Peyer's patch (tissue), 4 donors: ENCODE measurements around the gene OCRL. TPM values are rescaled to one million over a fixed set of nuclear protein-coding genes. Genes with fewer than 3 reads are reported as not detected.

Experiments used
- DNase-seq, 3 donors: peaks; one replicate each; pipeline ENCODE4 v3.0.0-alpha.2; 2017 to 2019
- H3K27ac ChIP-seq, 4 donors: fragments of 200-600 bp; sonication (generic); one replicate each; pipeline ENCODE4 v1.5.1; 2016 to 2019
- H3K27me3 ChIP-seq, 2 donors: fragments of 200-600 bp; sonication (generic); one replicate each; pipeline ENCODE4 v1.5.1; 2019
- H3K36me3 ChIP-seq, 3 donors: fragments of 200-600 bp; sonication (generic); one replicate each; pipeline ENCODE4 v1.5.1; 2016 to 2019
- H3K4me1 ChIP-seq, 4 donors: fragments of 200-600 bp; sonication (generic); one replicate each; pipeline ENCODE4 v1.5.1; 2016 to 2019
- H3K4me3 ChIP-seq, 4 donors: fragments of 200-600 bp; sonication (generic); 1 replicate in 3 of 4; 2 replicates in 1 of 4; pipeline ENCODE4 v1.5.1; 2016 to 2019; ENCODE audit warnings: mild to moderate bottlenecking in 1 of 4
- H3K9me3 ChIP-seq, 4 donors: fragments of 200-600 bp; sonication (generic); one replicate each; pipeline ENCODE4 v1.5.1; 2016 to 2019; ENCODE audit warnings: mild to moderate bottlenecking in 1 of 4
- POLR2A ChIP-seq, 2 donors: fragments of 450-650 bp; IDR thresholded peaks; one replicate each; pipeline ENCODE4 v1.5.1; 2017; ENCODE audit warnings: antibody characterized with exemption in 2 of 2, mild to moderate bottlenecking in 2 of 2, moderate library complexity in 2 of 2
- total RNA-seq, 4 donors: library from RNA; depleted of rRNA; stranded (reverse); fragments of >200 nt; gene quantifications; one replicate each; pipeline ENCODE4 v1.1.0, GENCODE V29; 2016
- TF ChIP-seq, protein P1 (sequence below), 6 experiments: fragments of 450-650 bp in 4 of 6; fragments of 200-600 bp in 2 of 6; sonication (generic) in 1 of 6; IDR thresholded peaks; one replicate each; pipeline ENCODE4 v1.5.1; 2017 to 2019; ENCODE audit warnings: antibody characterized with exemption in 6 of 6, mild to moderate bottlenecking in 3 of 6, moderate library complexity in 1 of 6

The OCRL gene
- total RNA-seq, 4 donors from 2014 or later = 19.4 to 33.2 (median 24.5) TPM

GRCh38 chrX:129618997-129619396, 78.9 kb downstream of the OCRL start:
- Histone ChIP-seq H3K4me3 (no peak overlapping the region), H3K4me1 (no peaks in the 10 kb centered on the region), H3K27me3 (no peaks in the 10 kb centered on the region), H3K27ac (peak overlapping the region in 1 of 4 donors; percentile 28), H3K36me3 (no peaks in the 10 kb centered on the region), H3K9me3 (no peaks in the 10 kb centered on the region)
- TF ChIP-seq POLR2A (IDR thresholded peaks at IDR 0.05) = no peak
- TF ChIP-seq, protein P1, sequence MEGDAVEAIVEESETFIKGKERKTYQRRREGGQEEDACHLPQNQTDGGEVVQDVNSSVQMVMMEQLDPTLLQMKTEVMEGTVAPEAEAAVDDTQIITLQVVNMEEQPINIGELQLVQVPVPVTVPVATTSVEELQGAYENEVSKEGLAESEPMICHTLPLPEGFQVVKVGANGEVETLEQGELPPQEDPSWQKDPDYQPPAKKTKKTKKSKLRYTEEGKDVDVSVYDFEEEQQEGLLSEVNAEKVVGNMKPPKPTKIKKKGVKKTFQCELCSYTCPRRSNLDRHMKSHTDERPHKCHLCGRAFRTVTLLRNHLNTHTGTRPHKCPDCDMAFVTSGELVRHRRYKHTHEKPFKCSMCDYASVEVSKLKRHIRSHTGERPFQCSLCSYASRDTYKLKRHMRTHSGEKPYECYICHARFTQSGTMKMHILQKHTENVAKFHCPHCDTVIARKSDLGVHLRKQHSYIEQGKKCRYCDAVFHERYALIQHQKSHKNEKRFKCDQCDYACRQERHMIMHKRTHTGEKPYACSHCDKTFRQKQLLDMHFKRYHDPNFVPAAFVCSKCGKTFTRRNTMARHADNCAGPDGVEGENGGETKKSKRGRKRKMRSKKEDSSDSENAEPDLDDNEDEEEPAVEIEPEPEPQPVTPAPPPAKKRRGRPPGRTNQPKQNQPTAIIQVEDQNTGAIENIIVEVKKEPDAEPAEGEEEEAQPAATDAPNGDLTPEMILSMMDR (IDR thresholded peaks at IDR 0.05) = no peak
- DNase-seq = peak in 1 of 3 donors; percentile 65

GRCh38 chrX:129622757-129623301, 82.8 kb downstream of the OCRL start:
- no peaks in the 10 kb centered on the region for H3K4me1 ChIP-seq
- no peaks in the 10 kb centered on the region for H3K27me3 ChIP-seq
- H3K27ac ChIP-seq = no peak overlapping the region
- H3K9me3 ChIP-seq = no peaks in the 10 kb centered on the region
- TF ChIP-seq, protein P1 (IDR thresholded peaks at IDR 0.05) = no peak
- no peak for TF ChIP-seq POLR2A (IDR thresholded peaks at IDR 0.05)
- DNase-seq = no peak
- H3K4me3 ChIP-seq = no peak overlapping the region
- no peaks in the 10 kb centered on the region for H3K36me3 ChIP-seq

- Histone ChIP-seq H3K9me3 (no peaks in the 10 kb centered on the region), H3K27ac (no peak overlapping the region), H3K36me3 (no peaks in the 10 kb centered on the region), H3K4me3 (no peak overlapping the region), H3K27me3 (no peaks in the 10 kb centered on the region), H3K4me1 (no peaks in the 10 kb centered on the region)
- no peak for TF ChIP-seq POLR2A (IDR thresholded peaks at IDR 0.05)
- TF ChIP-seq, protein P1 (IDR thresholded peaks at IDR 0.05) = no peak
- DNase-seq = no peak
These were observed 86.0 kb downstream of the OCRL start for GRCh38 chrX:129626026-129626425.

DNA sequence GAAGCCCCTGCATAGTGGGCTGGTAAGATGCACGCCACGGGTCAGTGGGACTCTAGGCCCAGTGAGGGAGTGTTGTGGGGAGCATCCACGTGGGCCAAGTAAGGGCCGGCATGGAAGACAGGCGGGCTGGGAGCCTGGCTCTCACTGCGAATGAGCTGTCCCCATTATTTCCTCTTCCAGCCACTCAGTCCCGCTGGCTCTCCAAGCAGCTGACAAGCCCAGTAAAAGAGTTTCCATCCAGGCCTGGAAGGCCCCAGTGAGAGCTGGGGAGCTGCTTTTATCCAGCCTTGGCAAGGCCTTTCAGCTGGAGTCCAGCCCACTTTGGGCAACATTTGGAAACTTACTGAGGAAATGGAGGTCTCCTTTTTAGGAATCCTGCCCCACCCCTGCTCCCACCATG, 89.8 kb downstream of the OCRL start:
- Histone ChIP-seq H3K36me3 (no peaks in the 10 kb centered on the region), H3K4me1 (no peaks in the 10 kb centered on the region), H3K9me3 (no peaks in the 10 kb centered on the region), H3K4me3 (no peak overlapping the region), H3K27ac (no peak overlapping the region), H3K27me3 (no peaks in the 10 kb centered on the region)
- DNase-seq = no peak
- TF ChIP-seq POLR2A (IDR thresholded peaks at IDR 0.05) = no peak
- TF ChIP-seq, protein P1 (IDR thresholded peaks at IDR 0.05) = no peak

- no peak for DNase-seq
- H3K4me1 ChIP-seq = peaks cover 0 to 2% (median 0%) of the 10 kb centered on the region in 4 donors
- no peaks in the 10 kb centered on the region for H3K27me3 ChIP-seq
- no peaks in the 10 kb centered on the region for H3K9me3 ChIP-seq
- H3K36me3 ChIP-seq = no peaks in the 10 kb centered on the region
- no peak overlapping the region for H3K27ac ChIP-seq
- no peak overlapping the region for H3K4me3 ChIP-seq
- TF ChIP-seq, protein P1 (IDR thresholded peaks at IDR 0.05) = no peak
- no peak for TF ChIP-seq POLR2A (IDR thresholded peaks at IDR 0.05)
These were observed 91.8 kb downstream of the OCRL start for GRCh38 chrX:129631849-129632248.

- Histone ChIP-seq H3K4me3 (no peak overlapping the region), H3K36me3 (no peaks in the 10 kb centered on the region), H3K27me3 (no peaks in the 10 kb centered on the region), H3K9me3 (no peaks in the 10 kb centered on the region), H3K4me1 (peaks cover 0 to 4% (median 0%) of the 10 kb centered on the region in 4 donors), H3K27ac (no peak overlapping the region)
- no peak for DNase-seq
- TF ChIP-seq, protein P1 (IDR thresholded peaks at IDR 0.05) = no peak
- no peak for TF ChIP-seq POLR2A (IDR thresholded peaks at IDR 0.05)
These were observed 92.4 kb downstream of the OCRL start for GRCh38 chrX:129632443-129632842.
